SK-N-MC (cell line): ENCODE data around the gene COL15A1.

ENCODE experiments used
- DNase-seq: peaks from one replicate; pipeline ENCODE4 v3.0.0-alpha.2; 2011; ENCODE audit warnings: low read depth, low spot score
- H3K27ac ChIP-seq: fragments of 200-600 bp; sonication (generic); 2 replicates; pipeline ENCODE4 v1.5.1; 2016; ENCODE audit warnings: mixed run types
- H3K36me3 ChIP-seq: fragments of 200-600 bp; sonication (generic); 2 replicates; pipeline ENCODE4 v1.6.1; 2017; ENCODE audit warnings: antibody characterized with exemption, low read length, mixed read lengths; ENCODE audit not compliant: insufficient read depth
- H3K4me3 ChIP-seq: fragments of 200-600 bp; sonication (generic); 2 replicates; pipeline ENCODE4 v1.5.1; 2016
- H3K9ac ChIP-seq: fragments of 200-600 bp; sonication (generic); 2 replicates; pipeline ENCODE4 v1.8.0; 2017; ENCODE audit warnings: mixed run types, mixed read lengths; ENCODE audit not compliant: insufficient read length
- H3K9me3 ChIP-seq: fragments of 200-600 bp; sonication (generic); 2 replicates; pipeline ENCODE4 v1.6.1; 2017; ENCODE audit warnings: low read depth, mild to moderate bottlenecking, antibody characterized with exemption, low read length, moderate library complexity, mixed read lengths
- EZH2 ChIP-seq: fragments of 200-600 bp; sonication (generic); IDR thresholded peaks from one replicate; pipeline ENCODE4 v1.6.1; 2017; ENCODE audit warnings: antibody characterized with exemption
- FOXP2 ChIP-seq: optimal IDR thresholded peaks from 2 replicates; pipeline ENCODE3; 2011; ENCODE audit warnings: mild to moderate bottlenecking, moderate library complexity; ENCODE audit not compliant: insufficient read depth; ENCODE audit errors: extremely low read length, control extremely low read depth
- POLR2AphosphoS5 ChIP-seq: IDR thresholded peaks from 2 replicates; pipeline ENCODE4 v1.6.1; 2012; ENCODE audit warnings: mild to moderate bottlenecking, low read depth, low read length, borderline replicate concordance

COL15A1 gene

GRCh38 chr9:98989036-98990000, 45.6 kb downstream of the COL15A1 start:
- TF ChIP-seq EZH2 (no peak), POLR2AphosphoS5 (no peak), FOXP2 (no peak)
- Histone ChIP-seq H3K4me3 (no peak overlapping the region), H3K36me3 (no peaks in the 10 kb centered on the region), H3K9ac (no peak overlapping the region), H3K27ac (no peak overlapping the region), H3K9me3 (no peaks in the 10 kb centered on the region)
- DNase-seq = no peak

- Histone ChIP-seq H3K36me3 (no peaks in the 10 kb centered on the region), H3K27ac (no peak overlapping the region), H3K9me3 (no peaks in the 10 kb centered on the region), H3K4me3 (no peak overlapping the region), H3K9ac (no peak overlapping the region)
- no peak for DNase-seq
- TF ChIP-seq POLR2AphosphoS5 (no peak), EZH2 (no peak), FOXP2 (no peak)
These were observed 46.6 kb downstream of the COL15A1 start for GRCh38 chr9:98990181-98990870.

DNA sequence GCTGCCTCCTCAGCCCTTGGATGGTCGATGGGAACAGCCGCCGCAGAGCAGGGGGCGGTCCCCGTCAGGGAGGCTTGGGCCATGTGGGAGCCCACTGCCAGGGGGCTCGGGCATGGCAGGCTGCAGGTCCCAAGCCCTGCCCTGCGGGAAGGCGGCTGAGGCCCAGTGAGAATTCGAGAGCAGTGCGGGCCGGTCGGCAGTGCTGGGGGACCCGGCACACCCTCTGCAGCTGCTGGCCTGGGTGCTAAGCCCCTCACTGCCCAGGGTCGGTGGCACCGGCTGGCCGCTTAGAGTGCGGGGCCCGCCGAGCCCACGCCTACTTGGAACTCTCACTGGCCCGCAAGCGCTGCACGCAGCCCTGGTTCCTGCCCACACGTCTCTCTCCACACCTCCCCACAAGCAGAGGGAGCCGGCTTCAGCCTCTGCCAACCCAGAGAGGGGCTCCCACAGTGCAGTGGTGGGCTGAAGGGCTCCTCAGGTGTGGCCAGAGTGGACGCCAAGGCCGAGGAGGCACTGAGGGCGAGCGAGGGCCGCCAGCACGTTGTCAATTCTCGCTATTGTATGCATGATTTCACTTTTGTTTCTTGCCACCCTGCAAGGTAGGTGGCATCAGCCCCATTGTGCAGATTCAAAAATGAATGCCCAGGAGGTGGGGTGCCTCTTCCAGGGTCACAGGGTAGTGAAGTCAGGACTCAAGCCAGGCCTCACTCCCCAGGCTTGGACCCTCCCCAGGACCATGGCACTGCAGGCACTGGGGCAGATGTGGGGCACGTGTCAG, 48.6 kb downstream of the COL15A1 start:
- no peak for DNase-seq
- no peak for TF ChIP-seq FOXP2
- no peak for TF ChIP-seq EZH2
- no peak for TF ChIP-seq POLR2AphosphoS5
- H3K27ac ChIP-seq = no peak overlapping the region
- no peak overlapping the region for H3K9ac ChIP-seq
- H3K4me3 ChIP-seq = no peak overlapping the region
- H3K36me3 ChIP-seq = no peaks in the 10 kb centered on the region
- H3K9me3 ChIP-seq = no peaks in the 10 kb centered on the region

- no peaks in the 10 kb centered on the region for H3K9me3 ChIP-seq
- no peak overlapping the region for H3K9ac ChIP-seq
- H3K36me3 ChIP-seq = no peaks in the 10 kb centered on the region
- no peak overlapping the region for H3K27ac ChIP-seq
- no peak overlapping the region for H3K4me3 ChIP-seq
- no peak for DNase-seq
- TF ChIP-seq EZH2 (no peak), FOXP2 (no peak), POLR2AphosphoS5 (no peak)
These were observed 49.3 kb downstream of the COL15A1 start for GRCh38 chr9:98992885-98993569.

GRCh38 chr9:98993570-98993945, 49.9 kb downstream of the COL15A1 start:
- Histone ChIP-seq H3K9me3 (no peaks in the 10 kb centered on the region), H3K9ac (no peak overlapping the region), H3K27ac (no peak overlapping the region), H3K4me3 (no peak overlapping the region), H3K36me3 (no peaks in the 10 kb centered on the region)
- TF ChIP-seq EZH2 = no peak
- no peak for TF ChIP-seq POLR2AphosphoS5
- no peak for TF ChIP-seq FOXP2
- DNase-seq = no peak

GRCh38 chr9:98994172-98995058, 50.7 kb downstream of the COL15A1 start:
- Histone ChIP-seq H3K36me3 (no peaks in the 10 kb centered on the region), H3K4me3 (no peak overlapping the region), H3K9me3 (no peaks in the 10 kb centered on the region), H3K9ac (no peak overlapping the region), H3K27ac (no peak overlapping the region)
- TF ChIP-seq POLR2AphosphoS5 (no peak), FOXP2 (no peak), EZH2 (no peak)
- DNase-seq = no peak
